GM10266 (cell line): ENCODE data around the gene SYVN1.
"Not testable (repeated sequence)": the region's sequence is repeated elsewhere in the genome, so short reads cannot be mapped to it uniquely, and the experiment has no call there.

Experiments used
- DNase-seq: peaks from one replicate; pipeline ENCODE4 v3.0.0; 2012; ENCODE audit errors: extremely low spot score
- CTCF ChIP-seq: IDR thresholded peaks from 2 replicates; pipeline ENCODE4 v1.5.1; 2012; ENCODE audit warnings: mild to moderate bottlenecking, low read depth; ENCODE audit not compliant: control insufficient read depth, insufficient read depth; ENCODE audit errors: missing control alignments

SYVN1 gene

GRCh38 chr11:65124480-65125196, 9.7 kb downstream of the SYVN1 start:
- TF ChIP-seq CTCF: no peak
- DNase-seq: no peak

- TF ChIP-seq CTCF: no peak
- DNase-seq: peak; percentile 95
These were observed 12.2 kb downstream of the SYVN1 start, which contains the start of the genes FAU and MRPL49 for GRCh38 chr11:65121865-65122696. FAU (minus strand) TSS chr11:65122134; CDS start chr11:65121813, 321 bp downstream. MRPL49 (plus strand) TSS chr11:65122321; CDS start chr11:65122347, 26 bp downstream.

GRCh38 chr11:65121447-65121864, 12.9 kb downstream of the SYVN1 start:
- DNase-seq: no peak

GRCh38 chr11:65120831-65121230, 13.5 kb downstream of the SYVN1 start:
- no peak for DNase-seq
- no peak for TF ChIP-seq CTCF

More at GRCh38 chr11:65121447-65121864, 12.9 kb downstream of the SYVN1 start:
- TF ChIP-seq CTCF: no peak

GRCh38 chr11:65119670-65119995, 14.7 kb downstream of the SYVN1 start:
- TF ChIP-seq CTCF: no peak
- DNase-seq: no peak

- not testable (repeated sequence) for DNase-seq
These were observed 15.2 kb downstream of the SYVN1 start for GRCh38 chr11:65118891-65119669.

GRCh38 chr11:65118097-65118837, 16.1 kb downstream of the SYVN1 start:
- no peak for TF ChIP-seq CTCF
- no peak for DNase-seq
